Testis (tissue), 3 donors: ENCODE measurements around the gene TKFC. TPM values are rescaled to one million over a fixed set of nuclear protein-coding genes. Genes with fewer than 3 reads are reported as not detected.

ENCODE experiments used
- DNase-seq: peaks from one replicate; pipeline ENCODE4 v3.0.0-alpha.2; 2019
- H3K27ac ChIP-seq, 2 donors: fragments of 200-600 bp; sonication (generic); one replicate each; pipeline ENCODE4 v1.5.1; 2019
- H3K27me3 ChIP-seq: fragments of 200-600 bp; sonication (generic); one replicate; pipeline ENCODE4 v1.5.1; 2019
- H3K36me3 ChIP-seq: fragments of 200-600 bp; sonication (generic); one replicate; pipeline ENCODE4 v1.5.1; 2017; ENCODE audit warnings: low read depth; ENCODE audit errors: missing control alignments
- H3K4me1 ChIP-seq: fragments of 200-600 bp; sonication (generic); one replicate; pipeline ENCODE4 v1.5.1; 2019
- H3K4me3 ChIP-seq, 2 donors: fragments of 200-600 bp; sonication (generic); one replicate each; pipeline ENCODE4 v1.5.1; 2017 to 2019
- H3K9me3 ChIP-seq: fragments of 200-600 bp; sonication (generic); one replicate; pipeline ENCODE4 v1.5.1; 2017
- CTCF ChIP-seq, 3 experiments: fragments of 450-650 bp in 2 of 3; fragments of 200-600 bp in 1 of 3; sonication (generic) in 1 of 3; IDR thresholded peaks; one replicate each; pipeline ENCODE4 v1.5.1; 2016 to 2019; ENCODE audit warnings: antibody characterized with exemption in 3 of 3, mild to moderate bottlenecking in 2 of 3, moderate library complexity in 1 of 3
- POLR2A ChIP-seq: fragments of 450-650 bp; IDR thresholded peaks from one replicate; pipeline ENCODE4 v1.6.1; 2017; ENCODE audit warnings: antibody characterized with exemption, mild to moderate bottlenecking, moderate library complexity
- WGBS, 2 donors: methylation state at CpG; one replicate each; pipeline ENCODE4 v1.1.5; 2018; 5-methylcytosine and 5-hydroxymethylcytosine counted together
- intact Hi-C: fragments of 100-400 bp; cut with DNase I; formaldehyde crosslinking; loops from one replicate; pipeline ENCODE4 v1.15.1; 2023; ENCODE audit warnings: low total_unique reads
- polyA plus RNA-seq: library from polyadenylated mRNA; stranded (reverse); fragments of 350-450 nt; fragmentation: Illumina TruSeq; extraction: RNeasy Lipid Tissue Mini Kit (QIAGEN cat#74804); gene quantifications from one replicate; pipeline ENCODE4 v1.2.3, GENCODE V29; 2014; ENCODE audit warnings: low read depth, low replicate concordance; ENCODE audit not compliant: insufficient read depth
- total RNA-seq, 2 donors: library from RNA; depleted of rRNA; stranded (reverse); fragments of >200 nt; gene quantifications; one replicate each; pipeline ENCODE4 v1.2.3, GENCODE V29; 2016

The TKFC gene
- total and polyA plus RNA-seq, 3 donors from 2014 or later = 90.1 to 159 (median 121) TPM

- intact Hi-C loops = no loop called here
- no peaks in the 10 kb centered on the region for H3K9me3 ChIP-seq
- no peaks in the 10 kb centered on the region for H3K36me3 ChIP-seq
- no peak overlapping the region for H3K4me3 ChIP-seq
- 97% methylated on average over 7 of the region's 7 CpGs for WGBS, 2 donors
- no peak for DNase-seq
- H3K4me1 ChIP-seq = no peaks in the 10 kb centered on the region
- no peak overlapping the region for H3K27ac ChIP-seq
- TF ChIP-seq POLR2A (no peak), CTCF (IDR thresholded peaks at IDR 0.05) (no peak)
- no peaks in the 10 kb centered on the region for H3K27me3 ChIP-seq
Observed at GRCh38 chr11:61305417-61305816, 27.6 kb upstream of the TKFC start.

GRCh38 chr11:61306221-61306620, 26.8 kb upstream of the TKFC start:
- H3K4me3 ChIP-seq = no peak overlapping the region
- H3K4me1 ChIP-seq = no peaks in the 10 kb centered on the region
- no peaks in the 10 kb centered on the region for H3K36me3 ChIP-seq
- 82 to 87% methylated on average over 1 of the region's 1 CpG for WGBS, 2 donors
- no peaks in the 10 kb centered on the region for H3K9me3 ChIP-seq
- intact Hi-C loops = no loop called here
- no peaks in the 10 kb centered on the region for H3K27me3 ChIP-seq
- no peak for DNase-seq
- H3K27ac ChIP-seq = no peak overlapping the region
- no peak for TF ChIP-seq POLR2A
- no peak for TF ChIP-seq CTCF (IDR thresholded peaks at IDR 0.05)

- Histone ChIP-seq H3K9me3 (no peaks in the 10 kb centered on the region), H3K27me3 (no peaks in the 10 kb centered on the region), H3K27ac (no peak overlapping the region), H3K4me3 (no peak overlapping the region), H3K4me1 (no peaks in the 10 kb centered on the region), H3K36me3 (no peaks in the 10 kb centered on the region)
- WGBS, 2 donors = 36 to 54% methylated on average over 1 of the region's 1 CpG
- intact Hi-C loops = no loop called here
- DNase-seq = no peak
- TF ChIP-seq CTCF (IDR thresholded peaks at IDR 0.05) (no peak), POLR2A (no peak)
Observed at GRCh38 chr11:61307354-61307753, 25.7 kb upstream of the TKFC start.

GRCh38 chr11:61309141-61309540, 23.9 kb upstream of the TKFC start:
- no peaks in the 10 kb centered on the region for H3K4me1 ChIP-seq
- WGBS, 2 donors = 92 to 98% methylated on average over 4 of the region's 4 CpGs
- intact Hi-C loops = no loop called here
- no peaks in the 10 kb centered on the region for H3K9me3 ChIP-seq
- H3K36me3 ChIP-seq = no peaks in the 10 kb centered on the region
- no peak for TF ChIP-seq CTCF (IDR thresholded peaks at IDR 0.05)
- TF ChIP-seq POLR2A = no peak
- no peak for DNase-seq
- no peak overlapping the region for H3K4me3 ChIP-seq
- H3K27me3 ChIP-seq = no peaks in the 10 kb centered on the region
- no peak overlapping the region for H3K27ac ChIP-seq

- Histone ChIP-seq H3K9me3 (no peaks in the 10 kb centered on the region), H3K4me3 (no peak overlapping the region), H3K27me3 (no peaks in the 10 kb centered on the region), H3K27ac (no peak overlapping the region), H3K4me1 (no peaks in the 10 kb centered on the region), H3K36me3 (no peaks in the 10 kb centered on the region)
- DNase-seq = no peak
- no peak for TF ChIP-seq CTCF (IDR thresholded peaks at IDR 0.05)
- no peak for TF ChIP-seq POLR2A
- intact Hi-C loops = no loop called here
- WGBS, 2 donors = 96% methylated on average over 7 of the region's 7 CpGs
Observed at GRCh38 chr11:61309739-61310138, 23.3 kb upstream of the TKFC start.
